Raji (cell line): ENCODE measurements around the gene TTLL12.

Source experiments
- POLR2A ChIP-seq: IDR thresholded peaks from 2 replicates; pipeline ENCODE4 v1.6.1; 2011; ENCODE audit warnings: low read depth, low read length, control low read depth; ENCODE audit not compliant: insufficient read depth

TTLL12 gene

DNA sequence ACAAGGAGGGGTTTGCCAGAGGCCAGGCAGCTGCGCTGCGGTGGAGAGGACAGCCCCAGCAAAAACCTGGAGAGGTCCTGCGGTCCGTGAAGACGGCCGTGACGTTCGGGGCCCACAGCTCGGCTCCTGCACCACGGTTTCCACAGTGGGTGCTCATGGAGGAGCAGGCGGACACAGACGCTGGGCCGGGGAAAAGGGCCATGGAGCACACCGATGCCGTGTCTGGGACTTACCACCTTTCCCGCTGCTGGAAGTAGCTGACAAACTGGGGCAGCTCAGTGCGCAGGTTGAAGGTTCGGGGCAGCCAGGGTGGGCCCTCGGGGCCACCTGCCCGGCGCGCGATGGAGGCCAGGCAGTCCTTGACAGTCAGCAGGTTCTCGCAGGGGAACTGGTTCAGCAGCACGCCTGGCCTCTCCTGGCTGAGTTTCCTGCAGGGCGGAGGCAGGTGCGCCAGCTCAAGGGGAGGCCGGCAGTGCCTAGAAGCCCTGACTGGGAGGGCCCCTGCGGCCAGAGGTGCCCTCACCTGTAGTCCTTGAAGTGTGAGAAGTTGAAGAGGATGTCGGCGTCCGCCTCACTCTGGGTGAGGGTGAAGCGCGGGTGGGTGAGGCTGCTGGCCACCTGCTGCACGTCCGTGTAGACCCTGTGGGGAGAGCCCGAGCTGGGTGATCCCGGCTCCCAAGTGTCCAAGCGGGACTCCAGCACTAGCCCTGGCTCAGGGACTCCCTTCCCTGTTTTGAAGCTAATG lies 12.8 kb downstream of the TTLL12 start:
- no peak for TF ChIP-seq POLR2A

DNA sequence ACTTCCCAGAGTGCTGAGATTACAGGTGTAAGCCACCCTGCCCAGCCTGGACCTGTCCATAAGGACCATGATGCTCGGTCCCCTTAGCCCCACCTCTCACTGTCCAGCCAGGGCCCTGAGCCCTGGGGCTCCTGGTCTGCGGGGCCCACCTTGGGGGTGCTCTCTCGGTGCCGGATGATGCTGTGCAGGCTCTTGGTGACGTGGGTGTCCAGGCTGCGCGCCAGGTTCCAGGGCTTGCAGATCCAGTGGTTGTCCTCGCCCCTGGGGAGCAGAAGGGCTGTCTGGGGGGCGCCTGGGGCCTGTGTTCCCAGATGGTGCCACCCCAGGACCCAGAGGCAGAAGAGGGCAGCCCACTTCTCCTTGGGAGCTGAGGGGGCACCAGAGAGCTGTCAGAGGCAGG lies 13.4 kb downstream of the TTLL12 start:
- no peak for TF ChIP-seq POLR2A

DNA sequence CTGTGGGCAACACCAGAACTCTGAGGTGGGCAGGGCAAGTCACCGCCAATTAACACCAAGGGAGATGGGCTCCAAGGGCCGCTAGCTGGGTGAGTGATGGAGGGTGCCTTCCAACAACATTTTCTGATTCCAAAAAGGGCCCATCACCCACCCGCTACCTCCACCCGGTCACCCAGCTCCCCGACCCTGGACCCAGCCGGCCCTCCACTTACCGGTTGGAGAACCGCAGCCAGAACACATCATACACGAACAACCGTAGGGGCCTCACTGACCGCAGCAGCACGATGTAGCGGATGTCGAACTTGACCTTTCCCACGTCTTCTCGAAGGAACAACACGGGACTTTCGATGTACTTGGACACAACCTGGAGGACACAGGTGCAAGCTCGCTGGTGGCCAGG lies 14.7 kb downstream of the TTLL12 start:
- no peak for TF ChIP-seq POLR2A

DNA sequence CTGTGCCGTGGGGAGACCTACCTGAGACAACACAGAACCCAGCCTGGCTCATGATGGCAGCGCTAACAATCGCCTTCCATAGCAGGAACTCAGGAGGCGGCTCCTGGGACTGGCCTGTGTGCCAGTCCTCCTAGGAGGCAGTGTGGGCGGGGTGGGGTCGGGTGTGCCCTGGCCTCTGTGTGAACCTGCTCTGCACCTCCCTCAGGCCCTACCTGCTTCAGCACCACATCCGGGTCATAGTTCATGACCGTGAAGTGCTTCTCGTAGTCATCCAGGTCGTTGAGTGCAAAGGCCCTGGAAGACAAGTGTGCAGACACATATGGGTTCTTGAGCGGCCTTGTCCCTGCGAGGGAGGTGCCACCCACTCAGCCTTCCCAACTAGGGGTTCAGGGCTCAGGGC lies 15.3 kb downstream of the TTLL12 start:
- no peak for TF ChIP-seq POLR2A

DNA sequence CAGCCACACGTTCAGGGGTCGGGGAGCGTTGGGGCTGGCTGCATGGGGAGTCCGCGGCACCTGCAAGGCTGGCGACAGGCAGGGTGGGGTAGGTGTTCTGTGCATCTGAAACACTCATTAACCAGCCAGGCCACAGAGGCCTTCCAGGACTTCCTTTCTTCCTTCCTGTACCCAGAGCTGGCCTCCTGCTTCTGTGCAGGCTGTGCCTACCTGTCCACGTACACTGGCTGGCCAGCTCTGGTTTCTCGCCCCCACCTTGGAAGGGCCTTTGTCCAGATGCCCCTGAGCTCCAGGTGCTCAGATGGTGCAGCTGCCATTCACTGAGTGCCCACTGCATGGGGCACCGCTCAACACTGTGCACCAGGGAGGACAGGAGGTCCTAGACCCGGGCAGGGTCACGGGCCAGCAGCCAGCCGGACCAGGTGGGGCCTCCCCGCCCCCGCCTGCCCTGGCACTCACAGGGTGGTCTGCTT lies 15.9 kb downstream of the TTLL12 start:
- no peak for TF ChIP-seq POLR2A

DNA sequence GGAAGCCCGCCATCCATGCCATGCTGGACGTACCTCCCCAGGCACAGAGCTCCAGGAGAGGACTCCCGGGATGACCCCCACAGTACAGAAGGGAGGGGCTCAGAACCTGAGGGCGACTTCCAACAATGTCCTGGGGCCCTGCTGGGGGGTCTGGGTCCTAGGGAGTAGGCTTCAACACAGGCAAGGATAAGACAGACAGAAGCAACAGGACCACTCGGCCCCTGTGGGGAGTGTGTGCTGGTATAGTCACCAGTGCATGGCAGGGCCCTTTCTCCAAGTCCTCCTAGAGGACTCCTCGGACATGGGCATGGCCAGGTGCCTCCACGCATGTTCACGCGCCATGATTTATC lies 16.8 kb downstream of the TTLL12 start:
- TF ChIP-seq POLR2A = no peak

DNA sequence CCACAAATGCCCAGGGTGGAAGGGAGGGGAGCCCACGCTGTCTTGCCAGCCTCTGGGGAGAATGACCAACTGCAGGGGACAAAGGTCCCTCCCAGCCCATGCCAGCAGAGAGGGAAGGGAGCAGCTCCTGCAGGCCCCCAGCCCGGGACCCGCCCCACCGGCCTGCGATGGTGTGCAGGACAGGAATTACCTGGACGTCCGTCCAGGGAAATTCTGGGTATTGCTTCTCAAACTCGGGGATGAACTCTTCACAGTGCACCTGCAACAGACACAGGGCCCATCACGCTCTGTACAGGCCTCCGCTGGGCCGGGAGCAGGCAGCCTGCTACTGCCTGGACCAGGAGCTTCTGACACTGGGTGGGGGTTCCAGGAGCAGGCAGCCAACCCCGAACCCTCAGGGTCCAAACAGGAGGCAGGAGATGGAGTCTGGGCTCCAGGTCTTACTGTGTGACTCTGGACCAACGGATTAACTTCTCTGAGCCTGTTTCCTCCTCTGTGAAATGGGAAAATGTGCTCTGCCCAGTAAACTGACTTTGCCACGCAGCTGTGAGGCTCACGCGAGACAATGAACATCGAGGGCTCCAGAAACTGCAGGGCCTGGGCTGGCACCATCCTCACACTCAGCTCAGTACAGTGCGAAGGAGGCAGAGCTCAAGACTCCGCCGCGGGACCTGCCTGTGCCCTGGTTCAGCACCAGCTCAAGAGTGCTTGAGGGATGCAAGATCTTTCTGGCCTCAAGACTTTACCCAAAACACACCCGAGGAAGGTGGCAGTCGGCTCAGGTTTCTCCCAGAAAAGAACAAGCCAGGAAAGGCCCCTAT lies 17.4 kb downstream of the TTLL12 start:
- no peak for TF ChIP-seq POLR2A

DNA sequence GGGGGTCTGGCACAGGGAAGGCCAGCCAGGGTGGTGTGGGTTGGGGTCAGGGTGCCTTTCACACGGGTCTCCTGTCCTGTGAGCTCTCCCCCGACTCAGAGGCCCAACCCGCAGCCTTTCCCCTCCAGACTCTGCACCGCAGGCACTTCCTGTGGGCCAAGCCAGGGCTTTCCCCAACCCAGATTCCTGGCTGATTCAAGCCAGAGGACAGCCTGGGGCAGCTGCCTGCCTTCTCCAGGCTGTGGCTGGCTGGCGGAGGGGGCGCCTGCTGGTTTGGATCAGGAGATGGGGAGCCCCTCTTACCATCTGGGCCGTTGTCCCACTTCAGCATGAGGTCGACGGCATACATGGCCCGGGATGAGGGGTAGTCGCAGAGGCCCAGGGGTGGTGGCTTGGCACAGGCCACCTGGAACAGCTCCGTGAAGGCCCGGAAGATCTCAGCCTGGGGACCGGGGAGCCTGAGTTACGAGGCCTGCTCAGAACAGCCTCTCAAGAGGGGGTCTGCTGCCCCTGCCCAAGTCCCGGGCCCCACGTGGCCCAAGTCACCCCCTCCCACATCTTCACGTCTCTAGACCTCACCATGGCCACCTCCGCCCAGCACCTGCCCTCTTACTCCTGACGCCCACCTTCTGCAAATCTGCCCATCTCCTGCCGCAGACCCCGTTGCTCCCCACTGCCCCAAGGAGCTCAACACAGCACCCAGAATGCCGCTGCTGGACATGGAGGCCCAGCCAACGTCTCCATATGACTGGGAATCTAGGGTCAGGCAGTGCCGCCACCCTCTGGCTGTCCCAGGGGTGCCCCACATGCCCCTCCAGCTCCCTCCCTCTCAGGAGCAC lies 18.2 kb downstream of the TTLL12 start:
- no peak for TF ChIP-seq POLR2A

DNA sequence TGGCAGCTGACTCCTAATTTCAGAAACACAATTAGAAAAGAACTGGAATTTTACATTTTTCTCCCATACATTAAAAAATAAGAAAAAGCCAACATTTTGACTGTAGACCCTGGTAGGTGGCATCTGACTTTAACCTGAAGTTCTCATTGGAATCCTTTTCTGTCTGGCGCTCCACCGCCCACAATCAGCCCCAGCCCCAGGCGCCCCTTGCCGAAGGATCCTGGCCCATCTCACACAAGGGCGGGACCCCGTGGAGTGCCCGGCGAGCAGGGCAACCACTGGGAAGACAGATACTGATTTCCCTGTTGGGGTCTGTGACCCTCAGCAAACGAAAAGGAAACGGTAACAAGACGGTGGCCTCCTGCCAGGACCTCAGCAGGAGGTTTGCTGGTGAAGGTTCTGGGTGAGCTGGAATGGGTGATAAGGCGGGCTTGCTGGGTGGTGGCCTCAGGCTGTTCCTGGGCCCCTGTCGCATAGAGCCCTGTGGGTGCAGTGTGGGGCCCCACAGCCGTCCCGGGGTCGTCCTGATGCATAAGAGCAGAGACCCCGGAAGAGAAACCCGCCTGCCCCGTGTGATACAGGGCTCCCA lies 19.8 kb downstream of the TTLL12 start:
- no peak for TF ChIP-seq POLR2A

DNA sequence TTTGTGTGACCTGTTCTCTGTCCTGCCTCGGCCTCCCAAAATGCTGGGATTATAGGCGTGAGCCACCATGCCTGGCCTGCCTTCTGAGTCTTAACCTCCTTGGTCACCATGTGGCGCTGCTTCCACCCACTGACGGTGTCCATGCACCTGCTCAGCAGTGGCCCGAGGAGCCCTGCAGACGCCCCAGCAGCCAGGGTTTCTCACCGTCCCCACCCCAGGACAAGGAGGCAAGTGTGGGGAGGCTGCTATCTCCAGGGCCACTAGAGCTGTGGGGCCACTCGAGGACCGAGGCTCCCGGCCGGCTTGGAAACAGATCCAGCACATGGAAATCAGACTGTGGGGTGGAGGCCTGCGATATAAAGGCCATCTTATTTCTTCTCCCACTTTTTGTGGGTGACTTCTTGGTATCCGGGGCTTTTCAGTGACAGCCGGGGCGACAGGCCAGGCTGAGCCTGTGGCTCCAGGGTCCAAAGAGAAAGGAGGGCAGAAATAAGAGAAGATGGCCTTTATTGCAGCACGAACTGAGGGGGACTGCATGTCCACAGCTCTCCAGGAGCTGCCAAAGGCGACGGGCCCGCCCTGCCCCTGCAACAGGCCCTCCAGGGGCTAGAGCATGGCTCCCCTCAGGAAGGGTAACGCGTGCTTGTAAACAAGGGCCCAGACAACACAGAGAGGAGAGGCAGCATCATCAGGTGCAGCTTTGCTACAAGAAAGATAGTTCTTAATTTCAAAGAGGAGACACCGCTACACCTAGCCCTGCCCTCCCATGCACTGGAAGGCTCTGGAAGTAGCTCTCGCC lies 20.6 kb downstream of the TTLL12 start:
- no peak for TF ChIP-seq POLR2A

DNA sequence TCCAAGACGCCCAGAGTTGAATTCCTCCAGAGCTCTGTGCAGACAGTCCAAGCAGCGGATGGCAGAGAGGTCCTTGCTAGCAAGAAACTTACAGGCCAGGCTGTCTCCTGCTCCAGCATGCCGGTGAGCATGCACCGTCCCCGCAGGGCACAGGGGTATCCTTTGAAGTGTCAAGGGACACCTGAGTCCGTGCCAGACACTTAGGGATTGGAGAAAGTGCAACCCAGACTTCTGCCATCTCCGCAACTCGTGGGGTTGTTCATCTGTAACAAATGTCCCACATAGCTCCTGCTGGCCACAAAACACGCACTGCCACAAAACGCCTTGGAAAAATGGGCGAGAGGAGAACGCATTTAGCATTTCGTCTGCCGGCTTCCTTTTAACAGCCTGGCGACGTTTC lies 22.3 kb downstream of the TTLL12 start:
- TF ChIP-seq POLR2A = no peak

DNA sequence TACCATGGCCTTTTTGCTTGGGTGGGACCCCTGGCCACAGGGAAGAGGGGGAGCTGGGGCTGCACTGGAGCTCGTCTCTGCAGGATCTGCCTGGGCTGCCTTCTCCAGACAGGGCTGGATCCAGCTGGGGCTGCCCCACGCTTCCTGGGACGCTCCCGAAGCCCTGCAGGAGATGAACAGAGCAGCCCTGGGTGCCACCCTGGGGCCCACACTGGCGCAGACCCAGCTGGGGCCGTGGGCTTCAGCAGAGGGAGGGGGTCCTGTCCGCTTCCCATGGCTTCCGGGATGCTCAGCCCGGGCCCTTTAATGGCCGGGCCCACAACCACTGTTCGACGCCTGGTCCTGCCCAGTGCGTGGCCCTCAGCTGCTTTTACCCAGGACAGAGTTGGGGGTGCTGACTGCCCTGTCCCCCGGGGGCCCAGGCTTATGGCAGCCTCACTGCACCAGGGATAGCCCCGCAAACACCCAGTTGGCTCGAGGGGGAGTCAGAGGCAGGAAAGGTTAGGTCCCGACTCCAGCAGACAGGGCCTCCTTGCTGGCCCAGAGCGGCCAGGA lies 23.6 kb downstream of the TTLL12 start:
- TF ChIP-seq POLR2A = no peak

DNA sequence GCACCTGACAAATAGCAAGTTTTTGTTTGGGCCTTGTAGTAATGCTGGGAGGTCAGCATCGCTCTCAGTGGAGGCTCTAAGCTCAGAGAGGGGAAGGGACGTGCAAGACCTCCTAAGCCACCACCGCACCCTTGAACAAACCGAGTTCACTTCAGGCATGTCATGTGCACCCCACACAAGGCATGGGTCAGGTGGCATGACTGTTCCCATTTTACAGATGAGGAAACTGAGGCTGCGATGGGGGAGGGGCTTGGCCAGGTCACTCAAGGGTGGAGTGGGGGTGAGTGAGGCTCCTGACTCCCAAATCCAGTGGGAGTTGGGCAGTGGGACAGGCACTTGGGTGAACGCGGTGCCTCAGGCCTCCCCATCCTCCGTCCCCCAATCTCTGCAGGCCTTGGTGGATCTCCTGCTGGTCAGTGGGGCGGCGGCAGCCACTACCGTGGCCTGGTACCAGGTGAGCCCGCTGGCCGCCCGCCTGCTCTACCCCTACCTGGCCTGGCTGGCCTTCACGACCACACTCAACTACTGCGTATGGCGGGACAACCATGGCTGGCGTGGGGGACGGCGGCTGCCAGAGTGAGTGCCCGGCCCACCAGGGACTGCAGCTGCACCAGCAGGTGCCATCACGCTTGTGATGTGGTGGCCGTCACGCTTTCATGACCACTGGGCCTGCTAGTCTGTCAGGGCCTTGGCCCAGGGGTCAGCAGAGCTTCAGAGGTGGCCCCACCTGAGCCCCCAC lies 24.4 kb downstream of the TTLL12 start:
- TF ChIP-seq POLR2A = no peak

DNA sequence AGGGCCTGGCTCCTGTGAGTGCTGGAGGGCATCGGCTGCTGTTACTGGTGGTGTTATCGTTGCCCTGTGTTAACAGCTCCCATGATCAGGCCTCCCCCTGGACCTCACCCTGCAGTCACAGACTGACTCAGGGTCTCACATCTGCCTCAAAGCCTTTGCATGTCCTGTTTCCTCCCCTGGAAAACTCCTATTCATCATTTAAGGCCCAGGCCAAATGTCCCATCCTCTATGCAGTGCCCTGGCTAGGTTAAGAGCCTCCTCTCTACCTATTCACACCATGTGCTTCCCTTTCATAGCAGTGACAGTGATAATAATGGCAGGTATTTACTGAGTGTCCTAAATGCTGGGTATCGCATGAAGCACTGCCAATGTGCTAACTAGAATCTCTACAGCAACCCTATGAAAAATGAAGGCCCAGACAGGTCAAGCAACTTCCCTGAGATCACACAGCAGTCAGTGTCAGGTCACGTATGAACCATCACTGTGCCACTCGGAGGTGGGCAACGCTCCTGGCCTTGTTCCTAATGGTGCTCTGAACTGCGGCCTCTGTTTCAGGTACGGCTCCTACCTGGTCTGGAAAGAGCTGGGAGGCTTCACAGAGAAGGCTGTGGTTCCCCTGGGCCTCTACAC lies 26.3 kb downstream of the TTLL12 start:
- no peak for TF ChIP-seq POLR2A
